ENCODE data around the gene FAM118A. TPM values are rescaled to one million over a fixed set of nuclear protein-coding genes. Genes with fewer than 3 reads are reported as not detected.

The FAM118A gene
- total RNA-seq, 1 donor from 2014 or later, result 20.6 TPM

DNA sequence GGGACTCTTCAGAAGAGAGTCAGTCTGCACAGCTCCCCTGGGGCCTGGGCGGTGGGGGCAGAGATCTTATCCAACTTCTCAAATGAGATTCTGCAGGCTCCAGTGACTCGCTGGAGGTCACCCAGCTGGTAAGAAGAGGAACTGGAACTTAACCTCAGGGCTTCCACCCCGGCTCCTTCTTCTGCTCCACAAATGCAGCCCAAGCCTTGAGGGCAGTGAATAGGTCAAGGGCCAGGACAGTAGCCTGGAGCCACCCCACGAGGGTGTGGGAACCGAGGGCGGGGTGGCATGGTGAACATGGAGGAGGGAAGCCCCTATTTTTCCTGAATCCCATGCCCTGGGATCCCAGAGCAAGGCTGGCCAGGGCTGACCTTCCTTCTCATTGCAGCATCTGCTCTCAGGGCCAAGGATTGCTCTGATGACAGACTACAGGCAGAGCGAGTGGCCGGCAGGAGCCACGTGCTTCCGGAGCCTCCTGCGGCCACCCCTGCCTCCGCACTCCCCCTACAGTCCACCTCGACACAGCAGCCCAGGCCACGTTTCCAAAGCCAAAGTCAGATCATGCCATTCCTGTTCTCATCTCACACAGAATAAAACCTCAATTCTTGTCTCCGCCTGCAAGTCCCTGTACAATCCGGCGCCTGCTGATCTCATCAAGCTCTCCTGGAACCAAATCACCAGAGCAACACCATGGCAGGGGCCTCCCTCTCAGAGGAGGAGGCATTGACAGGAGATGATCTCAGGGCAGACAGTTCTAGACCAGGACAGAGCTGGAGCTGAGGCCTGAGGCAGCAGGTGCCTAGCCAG, 46.1 kb upstream of the FAM118A start:
- H3K27me3 ChIP-seq, result no peaks in the 10 kb centered on the region
- peak; percentile 92 for ATAC-seq
- TF ChIP-seq, protein P1, sequence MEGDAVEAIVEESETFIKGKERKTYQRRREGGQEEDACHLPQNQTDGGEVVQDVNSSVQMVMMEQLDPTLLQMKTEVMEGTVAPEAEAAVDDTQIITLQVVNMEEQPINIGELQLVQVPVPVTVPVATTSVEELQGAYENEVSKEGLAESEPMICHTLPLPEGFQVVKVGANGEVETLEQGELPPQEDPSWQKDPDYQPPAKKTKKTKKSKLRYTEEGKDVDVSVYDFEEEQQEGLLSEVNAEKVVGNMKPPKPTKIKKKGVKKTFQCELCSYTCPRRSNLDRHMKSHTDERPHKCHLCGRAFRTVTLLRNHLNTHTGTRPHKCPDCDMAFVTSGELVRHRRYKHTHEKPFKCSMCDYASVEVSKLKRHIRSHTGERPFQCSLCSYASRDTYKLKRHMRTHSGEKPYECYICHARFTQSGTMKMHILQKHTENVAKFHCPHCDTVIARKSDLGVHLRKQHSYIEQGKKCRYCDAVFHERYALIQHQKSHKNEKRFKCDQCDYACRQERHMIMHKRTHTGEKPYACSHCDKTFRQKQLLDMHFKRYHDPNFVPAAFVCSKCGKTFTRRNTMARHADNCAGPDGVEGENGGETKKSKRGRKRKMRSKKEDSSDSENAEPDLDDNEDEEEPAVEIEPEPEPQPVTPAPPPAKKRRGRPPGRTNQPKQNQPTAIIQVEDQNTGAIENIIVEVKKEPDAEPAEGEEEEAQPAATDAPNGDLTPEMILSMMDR (IDR thresholded peaks at IDR 0.05), result peak; percentile 70
- DNase-seq, result peak; percentile 84
- no peaks in the 10 kb centered on the region for H3K36me3 ChIP-seq
- intact Hi-C loops (cut with DNase I), result no loop called here
- no peak overlapping the region for H3K4me3 ChIP-seq
- peaks cover 21% of the 10 kb centered on the region for H3K4me1 ChIP-seq
- H3K27ac ChIP-seq, result peak overlapping the region; percentile 2
- H3K9me3 ChIP-seq, result no peaks in the 10 kb centered on the region

DNA sequence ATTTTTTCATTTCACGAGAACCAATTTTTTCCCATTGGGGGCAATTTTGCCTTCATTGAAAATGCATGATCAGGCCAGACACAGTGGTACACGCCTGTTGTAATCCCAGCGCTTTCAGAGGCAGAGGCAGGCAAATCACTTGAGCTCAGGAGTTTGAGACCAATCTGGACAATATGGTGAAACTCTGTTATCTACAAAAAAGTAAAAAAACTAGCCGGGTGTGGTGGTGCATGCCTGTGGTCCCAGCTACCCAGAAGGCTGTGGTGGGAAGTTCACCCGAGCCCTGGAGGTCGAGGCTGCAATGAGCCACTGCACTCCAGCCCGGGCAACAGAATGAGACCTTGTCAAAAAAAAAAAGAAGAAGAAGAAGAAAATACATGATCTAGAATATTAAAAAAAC, 44.2 kb upstream of the FAM118A start:
- ATAC-seq (no peak), DNase-seq (no peak)
- TF ChIP-seq, protein P1 (IDR thresholded peaks at IDR 0.05), result no peak
- Histone ChIP-seq H3K9me3 (no peaks in the 10 kb centered on the region), H3K4me3 (no peak overlapping the region), H3K27me3 (peaks cover 12% of the 10 kb centered on the region), H3K4me1 (peaks cover 29% of the 10 kb centered on the region), H3K36me3 (no peaks in the 10 kb centered on the region), H3K27ac (no peak overlapping the region)
- intact Hi-C loops (cut with DNase I), result no loop called here

DNA sequence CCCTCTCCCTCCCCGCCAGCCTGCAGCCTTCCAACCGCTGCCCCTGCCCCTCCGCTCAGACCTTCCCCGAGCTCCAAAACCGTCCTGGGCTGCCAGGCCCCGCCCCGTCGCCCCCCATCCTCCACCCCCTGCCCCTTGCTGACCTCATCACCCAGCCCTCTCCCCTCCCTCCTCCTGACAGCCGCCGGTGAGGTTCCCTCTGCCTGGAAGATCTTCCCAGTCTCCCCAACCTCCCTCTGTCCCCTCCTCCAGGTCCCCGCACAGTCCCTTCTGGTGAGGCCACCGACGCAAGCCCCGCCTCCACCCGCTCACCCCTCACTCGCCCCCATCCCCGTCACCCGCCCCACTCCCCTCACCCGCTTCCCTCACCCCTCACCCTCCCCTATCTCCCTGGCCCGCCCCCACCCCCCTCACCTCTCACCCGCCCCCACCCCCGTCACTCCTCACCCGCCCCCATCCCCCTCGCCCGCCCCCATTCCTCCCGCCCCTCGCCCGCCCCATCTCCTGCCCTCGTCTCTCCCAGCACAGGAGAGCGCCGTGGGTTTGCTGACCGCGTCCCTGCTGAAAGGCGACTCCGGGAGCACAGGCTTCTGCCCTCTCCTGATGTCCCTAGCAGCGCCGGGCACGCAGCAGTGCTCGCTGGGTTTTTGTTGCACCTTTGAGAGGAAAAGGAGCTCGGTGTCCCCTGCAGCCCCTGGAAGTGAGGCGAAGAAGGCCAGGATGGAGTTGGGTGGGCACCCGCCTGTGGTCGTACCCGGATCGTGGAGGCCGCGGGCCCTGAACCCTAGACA, 41.4 kb upstream of the FAM118A start:
- Histone ChIP-seq H3K36me3 (no peaks in the 10 kb centered on the region), H3K4me3 (peak overlapping the region; percentile 57), H3K4me1 (peaks cover 20% of the 10 kb centered on the region), H3K9me3 (no peaks in the 10 kb centered on the region), H3K27ac (no peak overlapping the region), H3K27me3 (peaks cover 13% of the 10 kb centered on the region)
- intact Hi-C loops (cut with DNase I), result no loop called here
- TF ChIP-seq, protein P1 (IDR thresholded peaks at IDR 0.05), result no peak
- ATAC-seq, result peak; percentile 1
- DNase-seq, result no peak

DNA sequence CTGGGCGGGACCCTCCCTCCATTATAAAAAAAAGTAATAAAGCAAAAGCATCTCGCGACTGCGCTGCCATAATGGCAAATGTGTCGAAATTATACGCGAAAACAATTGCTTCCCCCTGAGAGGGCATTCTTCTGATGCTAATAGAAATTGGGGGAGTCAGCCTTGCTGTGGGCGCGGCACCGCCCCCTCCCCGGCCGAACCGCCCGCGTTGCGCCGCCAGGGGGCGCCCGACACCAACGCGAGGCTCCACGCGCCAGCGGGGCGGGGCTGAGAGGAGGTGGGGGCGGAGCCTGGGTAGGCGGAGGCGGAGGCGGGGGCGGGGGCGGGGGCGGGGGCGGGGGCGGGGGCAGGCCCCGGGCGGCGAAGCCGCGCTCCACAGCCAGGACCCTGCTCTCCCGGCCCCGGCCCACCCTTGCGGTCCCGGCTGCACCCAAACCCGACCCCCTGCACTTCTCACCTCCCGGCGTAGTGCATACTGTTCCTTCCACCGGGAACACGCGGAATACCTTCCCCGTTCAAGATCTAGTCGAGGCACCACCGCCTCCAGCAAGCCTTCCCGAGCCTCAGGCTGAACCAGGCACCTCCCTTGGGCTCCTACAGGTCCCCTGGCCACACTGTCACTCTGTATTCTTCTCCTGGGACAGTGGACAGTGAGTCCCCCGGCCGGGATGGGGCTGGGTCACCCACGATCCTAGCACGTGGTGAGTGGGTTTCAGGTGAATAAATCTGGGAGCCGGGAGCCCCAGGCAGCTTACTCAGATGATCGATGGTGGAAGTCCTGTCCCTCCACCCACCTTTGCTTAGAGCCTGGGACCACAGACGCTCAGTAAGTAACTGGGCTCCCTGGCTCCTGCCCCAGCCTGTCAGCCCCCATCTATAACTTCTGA, 40.5 kb upstream of the FAM118A start:
- intact Hi-C loops (cut with DNase I), result no loop called here
- TF ChIP-seq, protein P1 (IDR thresholded peaks at IDR 0.05), result peak; percentile 87
- Histone ChIP-seq H3K27ac (no peak overlapping the region), H3K36me3 (no peaks in the 10 kb centered on the region), H3K4me3 (peak overlapping the region; percentile 57), H3K9me3 (no peaks in the 10 kb centered on the region), H3K4me1 (peaks cover 12% of the 10 kb centered on the region), H3K27me3 (peaks cover 13% of the 10 kb centered on the region)
- peak; percentile 98 for ATAC-seq
- peak; percentile 92 for DNase-seq
